Neural cell (in vitro differentiated cells): ENCODE measurements around the gene NMT1. TPM values are rescaled to one million over a fixed set of nuclear protein-coding genes. Genes with fewer than 3 reads are reported as not detected.

Experiments used
- H2AFZ ChIP-seq: fragments of 200-600, 300-800 bp; sonication (generic), shearing (Covaris generic); 2 replicates; pipeline ENCODE4 v1.6.0; 2014; ENCODE audit warnings: low read depth, mild to moderate bottlenecking, antibody characterized with exemption, low read length, moderate library complexity
- H3F3A ChIP-seq: fragments of 200-600 bp; shearing (Covaris generic); 2 replicates; pipeline ENCODE4 v1.6.1; 2016; ENCODE audit warnings: mild to moderate bottlenecking, moderate library complexity, mixed read lengths, antibody characterized with exemption, low read length; ENCODE audit not compliant: insufficient read depth, poor library complexity, severe bottlenecking
- H3K27ac ChIP-seq: fragments of 200-600, 300-800 bp; sonication (generic), shearing (Covaris generic); 2 replicates; pipeline ENCODE4 v1.5.1; 2014; ENCODE audit warnings: mild to moderate bottlenecking, low read length, moderate library complexity
- H3K27me3 ChIP-seq: fragments of 300-800, 200-600 bp; sonication (generic), shearing (Covaris generic); 2 replicates; pipeline ENCODE4 v1.6.0; 2014; ENCODE audit warnings: mild to moderate bottlenecking, low read depth, low read length, moderate library complexity; ENCODE audit not compliant: insufficient read depth
- H3K36me3 ChIP-seq: fragments of 300-800, 200-600 bp; sonication (generic), shearing (Covaris generic); 2 replicates; pipeline ENCODE4 v1.5.1; 2014; ENCODE audit warnings: mild to moderate bottlenecking, antibody characterized with exemption, low read length, moderate library complexity; ENCODE audit not compliant: insufficient read depth
- H3K4me2 ChIP-seq: fragments of 300-800, 200-600 bp; sonication (generic), shearing (Covaris generic); 2 replicates; pipeline ENCODE4 v1.6.0; 2014; ENCODE audit warnings: mild to moderate bottlenecking, low read length
- H3K4me3 ChIP-seq: fragments of 300-800, 200-600 bp; sonication (generic), shearing (Covaris generic); 2 replicates; pipeline ENCODE4 v1.5.1; 2014; ENCODE audit warnings: mild to moderate bottlenecking, low read length, moderate library complexity
- H3K79me2 ChIP-seq: fragments of 200-600 bp; shearing (Covaris generic); replicated peaks from 2 replicates; pipeline ENCODE4 v1.6.0; 2014; ENCODE audit warnings: mild to moderate bottlenecking, low read length, moderate library complexity; ENCODE audit not compliant: insufficient read depth
- H3K9ac ChIP-seq: fragments of 300-800, 200-600 bp; sonication (generic), shearing (Covaris generic); 2 replicates; pipeline ENCODE4 v1.6.1; 2016; ENCODE audit warnings: mild to moderate bottlenecking, low read length, mixed read lengths
- H3K9me2 ChIP-seq: fragments of 200-600 bp; shearing (Covaris generic); 2 replicates; pipeline ENCODE4 v1.6.1; 2016; ENCODE audit warnings: mild to moderate bottlenecking, low read length, mixed read lengths; ENCODE audit not compliant: insufficient read depth
- H3K9me3 ChIP-seq: fragments of 200-600, 300-800 bp; sonication (generic), shearing (Covaris generic); 2 replicates; pipeline ENCODE4 v1.6.1; 2016; ENCODE audit warnings: mild to moderate bottlenecking, mixed run types, low read length, moderate library complexity, mixed read lengths
- H4K20me1 ChIP-seq: fragments of 200-600 bp; shearing (Covaris generic); 2 replicates; pipeline ENCODE4 v1.6.1; 2016; ENCODE audit warnings: mild to moderate bottlenecking, mixed run types; ENCODE audit not compliant: insufficient read depth
- EP300 ChIP-seq: fragments of 450-650 bp; conservative IDR thresholded peaks from 2 replicates; pipeline ENCODE4 v1.6.1; 2014; ENCODE audit warnings: antibody characterized with exemption, mild to moderate bottlenecking, moderate library complexity; ENCODE audit not compliant: poor library complexity, severe bottlenecking
- EZH2 ChIP-seq: fragments of 200-600, 300-800 bp; shearing (Covaris generic), sonication (generic); IDR thresholded peaks from 2 replicates; pipeline ENCODE4 v1.6.1; 2014; ENCODE audit warnings: antibody characterized with exemption, low read length, borderline replicate concordance, mild to moderate bottlenecking; ENCODE audit not compliant: insufficient read depth, poor library complexity, severe bottlenecking
- MXI1 ChIP-seq: fragments of 450-650 bp; conservative IDR thresholded peaks from 2 replicates; pipeline ENCODE4 v1.6.1; 2014; ENCODE audit warnings: antibody characterized with exemption, mild to moderate bottlenecking; ENCODE audit not compliant: poor library complexity, severe bottlenecking
- POLR2AphosphoS5 ChIP-seq: IDR thresholded peaks from 2 replicates; pipeline ENCODE4 v1.6.1; 2012
- RAD21 ChIP-seq: fragments of 450-650 bp; conservative IDR thresholded peaks from 2 replicates; pipeline ENCODE4 v1.6.1; 2014; ENCODE audit warnings: antibody characterized with exemption, mild to moderate bottlenecking, moderate library complexity
- SMC3 ChIP-seq: fragments of 450-650 bp; conservative IDR thresholded peaks from 2 replicates; pipeline ENCODE4 v1.6.1; 2014; ENCODE audit warnings: antibody characterized with exemption, mild to moderate bottlenecking, moderate library complexity; ENCODE audit not compliant: poor library complexity
- TAF1 ChIP-seq: IDR thresholded peaks from 2 replicates; pipeline ENCODE4 v1.6.1; 2012; ENCODE audit warnings: low read depth
- polyA plus RNA-seq: library from polyadenylated mRNA; depleted of rRNA; stranded (reverse); fragments of >200 nt; gene quantifications from 2 replicates; pipeline ENCODE4 v1.2.3, GENCODE V29; 2014
- TF ChIP-seq, protein P1 (sequence below): fragments of 450-650 bp; IDR thresholded peaks from 2 replicates; pipeline ENCODE4 v1.5.1; 2014; ENCODE audit warnings: antibody characterized with exemption, mild to moderate bottlenecking, moderate library complexity; ENCODE audit not compliant: poor library complexity, severe bottlenecking
- TF ChIP-seq, protein P2 (sequence below): IDR thresholded peaks from 2 replicates; pipeline ENCODE4 v1.6.1; 2012; ENCODE audit warnings: borderline replicate concordance

Gene NMT1
- polyA plus RNA-seq, 1 donor from 2014 or later: 23.4 TPM

DNA sequence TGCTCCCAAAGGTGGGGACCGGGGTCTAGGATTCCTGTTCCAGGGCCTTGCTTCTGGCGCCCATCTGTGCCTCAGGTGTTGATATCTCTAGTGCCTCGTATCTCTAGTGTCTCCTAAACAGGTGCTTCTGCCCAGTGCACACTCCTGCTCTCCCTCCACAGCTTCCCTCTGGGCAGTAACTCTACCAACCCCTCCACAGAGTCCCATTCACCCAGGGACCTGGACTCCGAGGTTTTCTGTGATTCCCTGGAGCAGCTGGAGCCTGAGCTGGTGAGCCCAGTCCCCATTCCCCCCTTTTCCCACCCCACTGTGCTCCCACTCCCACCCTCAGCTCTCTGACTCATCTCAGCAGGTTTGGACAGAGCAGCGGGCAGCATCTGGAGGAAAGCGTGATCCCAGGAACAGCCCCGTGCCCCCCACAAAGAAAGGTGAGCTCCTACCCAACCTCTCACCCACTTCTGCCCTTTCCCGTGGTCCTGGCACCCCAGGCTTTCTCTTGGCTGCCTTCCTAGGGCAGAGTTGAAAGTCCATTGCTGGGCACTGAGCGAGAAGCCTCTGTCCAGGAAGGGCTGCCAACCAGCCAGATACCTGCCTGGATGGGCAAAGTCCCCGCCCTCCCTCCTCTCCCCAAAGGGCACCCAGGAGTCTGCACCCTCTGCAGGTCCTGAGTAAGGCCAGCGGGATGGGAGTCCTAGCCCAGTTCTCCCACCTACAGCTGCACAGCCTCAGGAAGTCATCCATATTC lies 76.6 kb downstream of the NMT1 start:
- Histone ChIP-seq H2AFZ (no peak overlapping the region), H3F3A (no peaks in the 10 kb centered on the region), H3K9ac (no peak overlapping the region), H3K79me2 (no peaks in the 10 kb centered on the region), H3K27ac (no peak overlapping the region), H3K4me3 (no peak overlapping the region), H3K9me2 (no peaks in the 10 kb centered on the region), H3K9me3 (no peaks in the 10 kb centered on the region), H3K36me3 (no peaks in the 10 kb centered on the region), H4K20me1 (no peaks in the 10 kb centered on the region), H3K4me2 (no peak overlapping the region), H3K27me3 (no peaks in the 10 kb centered on the region)
- TF ChIP-seq, protein P1, sequence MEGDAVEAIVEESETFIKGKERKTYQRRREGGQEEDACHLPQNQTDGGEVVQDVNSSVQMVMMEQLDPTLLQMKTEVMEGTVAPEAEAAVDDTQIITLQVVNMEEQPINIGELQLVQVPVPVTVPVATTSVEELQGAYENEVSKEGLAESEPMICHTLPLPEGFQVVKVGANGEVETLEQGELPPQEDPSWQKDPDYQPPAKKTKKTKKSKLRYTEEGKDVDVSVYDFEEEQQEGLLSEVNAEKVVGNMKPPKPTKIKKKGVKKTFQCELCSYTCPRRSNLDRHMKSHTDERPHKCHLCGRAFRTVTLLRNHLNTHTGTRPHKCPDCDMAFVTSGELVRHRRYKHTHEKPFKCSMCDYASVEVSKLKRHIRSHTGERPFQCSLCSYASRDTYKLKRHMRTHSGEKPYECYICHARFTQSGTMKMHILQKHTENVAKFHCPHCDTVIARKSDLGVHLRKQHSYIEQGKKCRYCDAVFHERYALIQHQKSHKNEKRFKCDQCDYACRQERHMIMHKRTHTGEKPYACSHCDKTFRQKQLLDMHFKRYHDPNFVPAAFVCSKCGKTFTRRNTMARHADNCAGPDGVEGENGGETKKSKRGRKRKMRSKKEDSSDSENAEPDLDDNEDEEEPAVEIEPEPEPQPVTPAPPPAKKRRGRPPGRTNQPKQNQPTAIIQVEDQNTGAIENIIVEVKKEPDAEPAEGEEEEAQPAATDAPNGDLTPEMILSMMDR: no peak
- TF ChIP-seq POLR2AphosphoS5 (no peak), EP300 (no peak), RAD21 (no peak), SMC3 (no peak), MXI1 (no peak), EZH2 (no peak)
- TF ChIP-seq, protein P2, sequence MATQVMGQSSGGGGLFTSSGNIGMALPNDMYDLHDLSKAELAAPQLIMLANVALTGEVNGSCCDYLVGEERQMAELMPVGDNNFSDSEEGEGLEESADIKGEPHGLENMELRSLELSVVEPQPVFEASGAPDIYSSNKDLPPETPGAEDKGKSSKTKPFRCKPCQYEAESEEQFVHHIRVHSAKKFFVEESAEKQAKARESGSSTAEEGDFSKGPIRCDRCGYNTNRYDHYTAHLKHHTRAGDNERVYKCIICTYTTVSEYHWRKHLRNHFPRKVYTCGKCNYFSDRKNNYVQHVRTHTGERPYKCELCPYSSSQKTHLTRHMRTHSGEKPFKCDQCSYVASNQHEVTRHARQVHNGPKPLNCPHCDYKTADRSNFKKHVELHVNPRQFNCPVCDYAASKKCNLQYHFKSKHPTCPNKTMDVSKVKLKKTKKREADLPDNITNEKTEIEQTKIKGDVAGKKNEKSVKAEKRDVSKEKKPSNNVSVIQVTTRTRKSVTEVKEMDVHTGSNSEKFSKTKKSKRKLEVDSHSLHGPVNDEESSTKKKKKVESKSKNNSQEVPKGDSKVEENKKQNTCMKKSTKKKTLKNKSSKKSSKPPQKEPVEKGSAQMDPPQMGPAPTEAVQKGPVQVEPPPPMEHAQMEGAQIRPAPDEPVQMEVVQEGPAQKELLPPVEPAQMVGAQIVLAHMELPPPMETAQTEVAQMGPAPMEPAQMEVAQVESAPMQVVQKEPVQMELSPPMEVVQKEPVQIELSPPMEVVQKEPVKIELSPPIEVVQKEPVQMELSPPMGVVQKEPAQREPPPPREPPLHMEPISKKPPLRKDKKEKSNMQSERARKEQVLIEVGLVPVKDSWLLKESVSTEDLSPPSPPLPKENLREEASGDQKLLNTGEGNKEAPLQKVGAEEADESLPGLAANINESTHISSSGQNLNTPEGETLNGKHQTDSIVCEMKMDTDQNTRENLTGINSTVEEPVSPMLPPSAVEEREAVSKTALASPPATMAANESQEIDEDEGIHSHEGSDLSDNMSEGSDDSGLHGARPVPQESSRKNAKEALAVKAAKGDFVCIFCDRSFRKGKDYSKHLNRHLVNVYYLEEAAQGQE: no peak

DNA sequence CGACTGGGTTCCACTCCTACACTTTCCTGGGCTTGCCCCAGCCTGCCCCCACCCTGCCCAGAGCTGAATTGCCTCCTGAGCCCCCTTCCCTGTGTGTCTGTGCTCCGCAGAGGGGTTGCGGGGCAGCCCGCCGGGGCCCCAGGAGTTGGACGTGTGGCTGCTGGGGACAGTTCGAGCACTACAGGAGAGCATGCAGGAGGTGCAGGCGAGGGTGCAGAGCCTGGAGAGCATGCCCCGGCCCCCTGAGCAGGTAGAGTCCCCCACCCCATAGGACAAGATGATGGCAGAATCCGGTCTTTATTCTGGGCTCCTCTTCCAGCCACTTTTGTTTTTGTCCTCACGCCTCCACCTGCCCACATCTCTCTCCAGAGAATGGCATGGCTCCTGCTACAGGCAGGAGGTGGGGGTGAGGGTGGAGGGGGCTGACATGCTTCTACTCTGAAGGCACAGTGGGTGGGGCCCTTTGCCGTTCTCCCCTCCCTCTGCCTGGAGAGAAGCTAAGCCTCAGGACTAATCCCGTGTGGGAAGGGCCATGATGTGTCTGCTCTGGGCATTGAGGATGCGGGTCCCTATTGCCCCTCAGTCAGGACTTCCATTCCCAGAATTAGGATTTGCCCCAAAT lies 77.9 kb downstream of the NMT1 start:
- no peak overlapping the region for H2AFZ ChIP-seq
- no peaks in the 10 kb centered on the region for H3K79me2 ChIP-seq
- no peak overlapping the region for H3K9ac ChIP-seq
- no peaks in the 10 kb centered on the region for H3K36me3 ChIP-seq
- H3K4me3 ChIP-seq: no peak overlapping the region
- TF ChIP-seq EZH2 (no peak), POLR2AphosphoS5 (no peak), TAF1 (no peak), MXI1 (no peak), EP300 (no peak), RAD21 (no peak), SMC3 (no peak)
- TF ChIP-seq, protein P1: no peak
- TF ChIP-seq, protein P2: no peak
- H3F3A ChIP-seq: no peaks in the 10 kb centered on the region
- H3K27ac ChIP-seq: no peak overlapping the region
- H4K20me1 ChIP-seq: no peaks in the 10 kb centered on the region
- no peaks in the 10 kb centered on the region for H3K27me3 ChIP-seq
- no peaks in the 10 kb centered on the region for H3K9me3 ChIP-seq
- no peaks in the 10 kb centered on the region for H3K9me2 ChIP-seq
- no peak overlapping the region for H3K4me2 ChIP-seq
